Measurements from ENCODE around the gene DPF3. TPM values are rescaled to one million over a fixed set of nuclear protein-coding genes. Genes with fewer than 3 reads are reported as not detected.

The DPF3 gene
- total RNA-seq, 1 donor from 2014 or later = 1.1 TPM

DNA sequence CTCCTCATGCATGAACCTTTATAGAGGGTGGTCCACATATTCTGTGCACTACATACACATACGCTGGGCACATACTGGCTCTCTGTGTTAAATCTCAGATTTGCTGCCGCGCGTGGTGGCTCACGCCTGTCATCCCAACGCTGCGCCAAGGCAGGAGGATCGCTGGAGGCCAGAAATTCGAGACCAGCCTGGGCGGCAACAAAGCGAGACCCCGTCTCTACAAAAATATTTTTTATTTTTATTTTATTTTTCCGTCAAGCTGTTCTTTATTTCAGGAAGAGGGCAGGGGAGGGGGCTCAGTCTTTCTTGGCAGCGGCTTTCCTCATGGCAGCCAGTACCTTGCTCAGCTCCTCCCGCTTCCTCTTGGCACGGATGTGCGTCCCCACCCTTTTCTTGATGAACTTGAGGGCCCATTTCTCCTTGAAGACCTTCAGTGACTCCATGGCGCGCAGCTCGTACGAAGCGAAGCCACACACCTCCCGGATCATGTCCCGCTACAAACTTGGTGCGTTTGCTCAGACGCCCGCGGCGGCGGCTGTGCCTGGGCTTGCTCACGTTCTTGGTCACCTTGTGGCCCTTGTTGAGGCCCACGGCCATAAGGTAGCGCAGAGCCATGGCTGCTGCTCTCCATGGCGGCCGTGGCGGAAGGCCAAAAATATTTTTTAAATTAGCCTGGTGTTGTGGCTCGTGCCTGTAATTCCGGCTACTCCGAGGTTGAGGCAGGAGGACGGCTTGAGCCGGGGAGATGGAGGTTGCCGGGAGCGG, 35.6 kb upstream of the DPF3 start:
- Mint-ChIP-seq H3K36me3 (ENCODE audit: low read depth) (no peaks in the 10 kb centered on the region), H3K27me3 (ENCODE audit: low read depth) (no peaks in the 10 kb centered on the region), H3K4me1 (ENCODE audit: low read depth) (peaks cover 14% of the 10 kb centered on the region), H3K27ac (ENCODE audit: unreplicated experiment) (no peak overlapping the region), H3K9me3 (ENCODE audit: low read depth) (no peaks in the 10 kb centered on the region), H3K4me3 (ENCODE audit: unreplicated experiment) (no peak overlapping the region)
- TF ChIP-seq, protein P1, sequence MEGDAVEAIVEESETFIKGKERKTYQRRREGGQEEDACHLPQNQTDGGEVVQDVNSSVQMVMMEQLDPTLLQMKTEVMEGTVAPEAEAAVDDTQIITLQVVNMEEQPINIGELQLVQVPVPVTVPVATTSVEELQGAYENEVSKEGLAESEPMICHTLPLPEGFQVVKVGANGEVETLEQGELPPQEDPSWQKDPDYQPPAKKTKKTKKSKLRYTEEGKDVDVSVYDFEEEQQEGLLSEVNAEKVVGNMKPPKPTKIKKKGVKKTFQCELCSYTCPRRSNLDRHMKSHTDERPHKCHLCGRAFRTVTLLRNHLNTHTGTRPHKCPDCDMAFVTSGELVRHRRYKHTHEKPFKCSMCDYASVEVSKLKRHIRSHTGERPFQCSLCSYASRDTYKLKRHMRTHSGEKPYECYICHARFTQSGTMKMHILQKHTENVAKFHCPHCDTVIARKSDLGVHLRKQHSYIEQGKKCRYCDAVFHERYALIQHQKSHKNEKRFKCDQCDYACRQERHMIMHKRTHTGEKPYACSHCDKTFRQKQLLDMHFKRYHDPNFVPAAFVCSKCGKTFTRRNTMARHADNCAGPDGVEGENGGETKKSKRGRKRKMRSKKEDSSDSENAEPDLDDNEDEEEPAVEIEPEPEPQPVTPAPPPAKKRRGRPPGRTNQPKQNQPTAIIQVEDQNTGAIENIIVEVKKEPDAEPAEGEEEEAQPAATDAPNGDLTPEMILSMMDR (IDR thresholded peaks at IDR 0.05) = no peak
- no peak for DNase-seq (ENCODE audit: low spot score)

DNA sequence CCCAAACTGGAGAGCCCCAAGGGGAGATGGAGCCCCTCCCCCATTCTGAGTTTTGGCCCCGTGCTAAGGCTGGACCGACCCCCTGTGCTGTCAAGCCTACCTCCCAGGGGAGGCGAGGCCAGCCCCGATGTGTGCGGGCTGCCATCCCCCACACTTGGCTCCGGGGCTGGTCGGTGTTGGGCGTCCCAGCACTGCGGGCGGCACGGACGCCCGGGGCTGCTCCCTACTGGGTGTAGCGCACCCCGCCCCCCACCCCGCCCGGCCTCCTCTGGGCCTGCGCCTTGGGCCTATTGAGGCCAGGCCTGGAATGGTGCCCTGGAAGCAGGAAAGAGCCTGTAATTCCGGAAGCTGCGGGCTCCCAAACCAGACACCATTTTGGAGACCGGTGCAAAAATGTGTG, 35.0 kb upstream of the DPF3 start:
- no peak overlapping the region for H3K27ac Mint-ChIP-seq (ENCODE audit: unreplicated experiment)
- H3K27me3 Mint-ChIP-seq (ENCODE audit: low read depth) = no peaks in the 10 kb centered on the region
- peaks cover 17% of the 10 kb centered on the region for H3K4me1 Mint-ChIP-seq (ENCODE audit: low read depth)
- H3K36me3 Mint-ChIP-seq (ENCODE audit: low read depth) = no peaks in the 10 kb centered on the region
- no peak for DNase-seq (ENCODE audit: low spot score)
- TF ChIP-seq, protein P1 (IDR thresholded peaks at IDR 0.05) = no peak
- no peaks in the 10 kb centered on the region for H3K9me3 Mint-ChIP-seq (ENCODE audit: low read depth)
- H3K4me3 Mint-ChIP-seq (ENCODE audit: unreplicated experiment) = no peak overlapping the region

DNA sequence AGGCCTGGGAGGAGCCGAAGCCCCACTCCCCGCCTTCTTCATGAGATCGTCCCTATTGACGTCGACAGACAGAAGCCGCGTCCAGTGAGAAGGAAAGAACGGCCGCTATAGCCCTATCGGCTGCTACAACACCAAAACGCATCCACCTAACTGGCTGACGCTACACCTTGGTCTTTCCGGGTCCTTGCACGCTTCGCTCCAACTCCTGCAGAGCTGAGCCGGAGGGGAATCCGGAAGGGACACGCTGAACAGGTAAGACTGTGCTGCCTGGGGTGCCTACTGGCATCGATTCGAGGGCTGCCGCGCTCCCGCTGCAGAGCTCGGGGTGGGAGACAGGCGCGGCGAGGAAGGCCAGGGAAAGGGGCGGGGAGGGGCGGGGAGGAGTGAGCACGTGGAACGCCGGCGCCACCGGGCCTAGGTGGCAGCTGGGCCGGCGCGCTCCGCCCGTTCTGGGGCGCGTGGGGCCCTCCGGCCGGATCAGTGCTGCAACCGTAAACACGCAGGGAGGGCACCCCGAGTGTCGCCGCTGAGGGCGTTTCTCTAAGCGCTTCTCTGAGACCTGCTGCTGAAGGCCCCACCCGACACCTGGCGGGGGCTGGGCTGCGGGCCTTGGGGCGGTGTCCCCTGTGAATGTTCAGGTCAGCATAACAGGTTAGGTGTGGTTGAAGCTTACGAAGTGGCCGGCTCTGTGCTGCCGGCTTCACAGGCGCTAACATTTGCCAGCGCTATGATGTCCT, 32.6 kb upstream of the DPF3 start, which contains the start of gene DCAF4:
TSS of gene DCAF4 (plus strand) at position 173 of the 737 bp plus-strand sequence. CDS start 11,515 bp downstream, outside the sequence.
- TF ChIP-seq, protein P1 (IDR thresholded peaks at IDR 0.05) = peak; percentile 14
- peak within 1 kb of the TSS; percentile 98 for H3K27ac Mint-ChIP-seq (ENCODE audit: unreplicated experiment)
- no peaks in the 10 kb centered on the region for H3K36me3 Mint-ChIP-seq (ENCODE audit: low read depth)
- H3K27me3 Mint-ChIP-seq (ENCODE audit: low read depth) = no peaks in the 10 kb centered on the region
- peak within 1 kb of the TSS; percentile 94 for H3K4me3 Mint-ChIP-seq (ENCODE audit: unreplicated experiment)
- H3K4me1 Mint-ChIP-seq (ENCODE audit: low read depth) = peaks cover 22% of the 10 kb centered on the region
- no peaks in the 10 kb centered on the region for H3K9me3 Mint-ChIP-seq (ENCODE audit: low read depth)
- DNase-seq (ENCODE audit: low spot score) = peak; percentile 98

DNA sequence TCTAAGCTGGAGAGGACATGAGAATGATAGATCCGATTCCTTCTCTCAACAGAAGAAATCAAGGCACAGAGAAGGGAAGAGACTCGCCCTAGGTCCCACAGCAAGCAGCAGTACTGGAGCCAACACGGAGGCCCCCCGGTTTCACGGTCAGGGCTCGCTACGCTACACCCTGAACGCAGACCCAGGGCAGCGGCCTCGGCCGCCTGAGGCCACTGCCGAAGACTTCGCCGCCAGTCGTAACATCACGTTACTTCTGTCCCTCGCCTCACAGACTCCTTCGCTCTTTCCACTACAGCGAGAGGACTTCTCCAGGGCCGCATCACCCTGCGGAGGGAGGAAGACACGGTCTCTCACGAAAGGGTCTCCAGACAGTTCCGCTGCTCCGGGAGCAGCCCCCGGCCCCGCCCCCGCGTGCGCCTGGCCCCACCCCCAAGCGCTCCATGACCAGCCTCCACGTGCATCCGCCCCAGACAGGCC, 32.0 kb upstream of the DPF3 start:
- TF ChIP-seq, protein P1 (IDR thresholded peaks at IDR 0.05) = no peak
- Mint-ChIP-seq H3K27ac (ENCODE audit: unreplicated experiment) (peak overlapping the region; percentile 98), H3K36me3 (ENCODE audit: low read depth) (no peaks in the 10 kb centered on the region), H3K9me3 (ENCODE audit: low read depth) (no peaks in the 10 kb centered on the region), H3K27me3 (ENCODE audit: low read depth) (no peaks in the 10 kb centered on the region), H3K4me3 (ENCODE audit: unreplicated experiment) (peak overlapping the region; percentile 94), H3K4me1 (ENCODE audit: low read depth) (peaks cover 27% of the 10 kb centered on the region)
- DNase-seq (ENCODE audit: low spot score) = no peak

DNA sequence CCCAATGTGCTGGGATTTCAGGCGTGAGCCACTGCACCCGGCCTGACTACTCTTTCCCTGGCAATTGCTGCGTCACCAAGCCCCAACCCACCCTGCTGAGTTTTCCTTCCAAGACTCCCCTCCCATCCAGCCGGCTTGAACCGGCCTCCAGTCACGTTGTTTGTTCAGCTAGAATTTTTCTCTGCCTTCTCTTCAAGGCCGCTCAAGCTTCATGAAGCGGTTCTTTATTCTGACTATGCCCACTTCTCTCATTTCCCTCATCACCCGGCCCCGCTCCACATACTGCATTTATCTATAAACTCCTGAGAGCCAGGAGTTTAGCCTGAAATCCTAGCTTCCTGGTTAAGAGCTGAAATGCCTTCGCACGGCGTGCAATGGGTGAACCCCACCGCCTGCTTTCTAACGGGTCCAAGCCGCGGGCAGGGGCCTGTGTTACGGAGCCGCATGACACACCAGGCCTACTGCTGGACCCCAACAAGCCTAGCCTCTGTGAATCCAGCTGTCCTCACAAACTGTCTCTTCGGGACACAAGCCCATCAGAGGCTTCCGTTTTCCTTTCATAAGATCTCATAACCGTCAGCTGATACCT, 31.4 kb upstream of the DPF3 start:
- TF ChIP-seq, protein P1 (IDR thresholded peaks at IDR 0.05) = no peak
- no peaks in the 10 kb centered on the region for H3K9me3 Mint-ChIP-seq (ENCODE audit: low read depth)
- H3K4me1 Mint-ChIP-seq (ENCODE audit: low read depth) = peaks cover 27% of the 10 kb centered on the region
- DNase-seq (ENCODE audit: low spot score) = no peak
- no peaks in the 10 kb centered on the region for H3K27me3 Mint-ChIP-seq (ENCODE audit: low read depth)
- peak overlapping the region; percentile 98 for H3K27ac Mint-ChIP-seq (ENCODE audit: unreplicated experiment)
- peak overlapping the region; percentile 94 for H3K4me3 Mint-ChIP-seq (ENCODE audit: unreplicated experiment)
- H3K36me3 Mint-ChIP-seq (ENCODE audit: low read depth) = no peaks in the 10 kb centered on the region
